ENCODE results near the gene ATP5F1D.

Gene ATP5F1D

GRCh38 chr19:1266916-1267476 is 25.4 kb downstream of the ATP5F1D start:
- intact Hi-C loops (cut with DNase I): loop anchor here (1.0 kb wide), 1 partner anchor 23 kb away; no protein-coding TSS in a partner anchor
- peak in 9 of 10 donors; percentile 61 to 96 (median 77) for DNase-seq

- DNase-seq: peak in 1 of 10 donors; percentile 89
- intact Hi-C loops (cut with DNase I): loop anchor here (1.0 kb wide), 2 partner anchors 18 to 23 kb away; no protein-coding TSS in a partner anchor
Observed at GRCh38 chr19:1267477-1268225, 26.1 kb downstream of the ATP5F1D start.

- intact Hi-C loops (cut with DNase I): loop anchor here (1.0 kb wide), 1 partner anchor 19 kb away; no protein-coding TSS in a partner anchor
- DNase-seq: no peak
Observed at GRCh38 chr19:1268226-1269064, 26.9 kb downstream of the ATP5F1D start.

GRCh38 chr19:1269065-1269477 is 27.5 kb downstream of the ATP5F1D start, which contains the start of gene CIRBP:
Gene CIRBP (plus strand): TSS chr19:1269332. CDS start chr19:1270934, 1,602 bp downstream.
- intact Hi-C loops (cut with DNase I): no loop called here
- peak; percentile 99 to 100 (median 100) for DNase-seq

GRCh38 chr19:1269478-1270212 is 28.1 kb downstream of the ATP5F1D start:
- peak; percentile 70 to 96 (median 77) for DNase-seq
- intact Hi-C loops (cut with DNase I): loop anchor here (10.0 kb wide), 1 partner anchor 165 kb away; the partner anchor contains the start of gene RPS15

GRCh38 chr19:1270213-1270853 is 28.8 kb downstream of the ATP5F1D start:
- DNase-seq: no peak
- intact Hi-C loops (cut with DNase I): loop anchor here (10.0 kb wide), 1 partner anchor 164 kb away; the partner anchor contains the start of gene RPS15

- intact Hi-C loops (cut with DNase I): loop anchor here (10.0 kb wide), 1 partner anchor 164 kb away; the partner anchor contains the start of gene RPS15
- no peak for DNase-seq
Observed at GRCh38 chr19:1270854-1271527, 29.4 kb downstream of the ATP5F1D start.

- no peak for DNase-seq
- intact Hi-C loops (cut with DNase I): loop anchor here (10.0 kb wide), 1 partner anchor 163 kb away; the partner anchor contains the start of gene RPS15
Observed at GRCh38 chr19:1271528-1272422, 30.2 kb downstream of the ATP5F1D start.

- intact Hi-C loops (cut with DNase I): loop anchor here (10.0 kb wide), 1 partner anchor 162 kb away; the partner anchor contains the start of gene RPS15
Observed at GRCh38 chr19:1272423-1273262, 31.1 kb downstream of the ATP5F1D start.

GRCh38 chr19:1273263-1274041 is 31.9 kb downstream of the ATP5F1D start:
- DNase-seq: no peak
- intact Hi-C loops (cut with DNase I): loop anchor here (10.0 kb wide), 1 partner anchor 161 kb away; the partner anchor contains the start of gene RPS15

More at GRCh38 chr19:1272423-1273262, 31.1 kb downstream of the ATP5F1D start:
- no peak for DNase-seq

- no peak for DNase-seq
Observed at GRCh38 chr19:1274081-1274851, 32.7 kb downstream of the ATP5F1D start.

GRCh38 chr19:1274852-1275259 is 33.3 kb downstream of the ATP5F1D start:
- DNase-seq: no peak
- intact Hi-C loops (cut with DNase I): loop anchor here (5.0 to 10.0 kb wide), 2 partner anchors 82 to 160 kb away; partner anchors contain the start of gene RPS15

More at GRCh38 chr19:1274081-1274851, 32.7 kb downstream of the ATP5F1D start:
- intact Hi-C loops (cut with DNase I): loop anchor here (10.0 kb wide), 1 partner anchor 161 kb away; the partner anchor contains the start of gene RPS15

GRCh38 chr19:1275260-1275975 is 33.9 kb downstream of the ATP5F1D start, which contains the start of gene FAM174C:
Gene FAM174C (plus strand): TSS chr19:1275530. CDS start chr19:1275550, 20 bp downstream.
- intact Hi-C loops (cut with DNase I): loop anchor here (5.0 to 10.0 kb wide), 2 partner anchors 82 to 159 kb away; partner anchors contain the start of gene RPS15
- peak; percentile 89 to 99 (median 96) for DNase-seq

Measured in posterior cingulate gyrus (tissue), 11 donors.